ENCODE data around the gene FGF13.

The FGF13 gene

DNA sequence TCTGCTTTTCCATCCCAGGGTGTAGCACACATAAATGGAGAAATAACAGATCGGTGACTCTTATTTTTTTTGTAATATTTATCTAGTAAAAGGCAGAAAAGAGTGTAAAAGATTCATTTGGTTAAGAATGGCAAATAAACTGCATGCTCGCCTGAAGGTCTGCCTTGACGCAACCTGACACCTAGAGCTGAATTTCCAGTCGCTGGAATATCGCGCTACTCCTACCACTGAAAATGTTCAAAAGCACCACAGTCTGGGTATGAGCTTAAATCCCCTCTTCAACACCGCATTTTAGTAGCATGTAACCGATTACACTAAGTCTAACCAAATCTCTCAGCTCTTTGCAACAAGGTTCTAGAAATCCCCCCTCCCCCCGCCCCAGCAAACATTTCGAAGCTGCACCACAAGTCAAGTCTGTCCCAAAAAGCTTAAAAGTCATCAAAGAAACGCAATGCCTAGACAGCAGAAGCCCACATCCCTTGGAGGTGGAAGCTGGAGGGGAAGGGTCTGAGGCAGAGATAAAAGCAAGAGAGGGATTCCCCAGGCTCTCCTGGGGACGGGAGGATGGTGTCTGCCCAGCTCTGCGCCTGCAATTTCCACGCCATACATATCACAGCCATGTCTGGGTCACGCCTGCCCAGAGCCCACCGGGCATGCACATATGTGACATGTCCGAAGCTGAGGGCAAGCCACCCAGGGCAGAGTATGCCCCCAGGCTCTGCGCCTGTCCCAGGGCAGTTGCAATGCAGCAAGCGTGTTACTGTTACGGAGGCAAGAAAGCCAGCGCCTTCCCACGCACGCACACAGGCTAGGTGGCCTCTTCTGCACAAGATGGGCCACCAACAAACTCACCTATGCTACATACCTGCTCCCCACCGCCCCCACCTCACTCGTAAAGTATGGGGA, 1.4 kb downstream of the FGF13 start:
- DNase-seq (ENCODE audit: extremely low spot score): no peak
- CTCF ChIA-PET: no interaction called here
- TF ChIP-seq, protein P1, sequence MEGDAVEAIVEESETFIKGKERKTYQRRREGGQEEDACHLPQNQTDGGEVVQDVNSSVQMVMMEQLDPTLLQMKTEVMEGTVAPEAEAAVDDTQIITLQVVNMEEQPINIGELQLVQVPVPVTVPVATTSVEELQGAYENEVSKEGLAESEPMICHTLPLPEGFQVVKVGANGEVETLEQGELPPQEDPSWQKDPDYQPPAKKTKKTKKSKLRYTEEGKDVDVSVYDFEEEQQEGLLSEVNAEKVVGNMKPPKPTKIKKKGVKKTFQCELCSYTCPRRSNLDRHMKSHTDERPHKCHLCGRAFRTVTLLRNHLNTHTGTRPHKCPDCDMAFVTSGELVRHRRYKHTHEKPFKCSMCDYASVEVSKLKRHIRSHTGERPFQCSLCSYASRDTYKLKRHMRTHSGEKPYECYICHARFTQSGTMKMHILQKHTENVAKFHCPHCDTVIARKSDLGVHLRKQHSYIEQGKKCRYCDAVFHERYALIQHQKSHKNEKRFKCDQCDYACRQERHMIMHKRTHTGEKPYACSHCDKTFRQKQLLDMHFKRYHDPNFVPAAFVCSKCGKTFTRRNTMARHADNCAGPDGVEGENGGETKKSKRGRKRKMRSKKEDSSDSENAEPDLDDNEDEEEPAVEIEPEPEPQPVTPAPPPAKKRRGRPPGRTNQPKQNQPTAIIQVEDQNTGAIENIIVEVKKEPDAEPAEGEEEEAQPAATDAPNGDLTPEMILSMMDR (IDR thresholded peaks at IDR 0.05; ENCODE audit: control extremely low read depth, extremely low read depth, low read depth, missing control alignments): no peak
- POLR2A ChIA-PET: no interaction called here

GRCh38 chrX:138708268-138708667, 3.2 kb downstream of the FGF13 start:
- DNase-seq (ENCODE audit: extremely low spot score): no peak
- ChIA-PET POLR2A (no interaction called here), CTCF (no interaction called here)
- TF ChIP-seq, protein P1 (IDR thresholded peaks at IDR 0.05; ENCODE audit: control extremely low read depth, extremely low read depth, low read depth, missing control alignments): no peak

DNA sequence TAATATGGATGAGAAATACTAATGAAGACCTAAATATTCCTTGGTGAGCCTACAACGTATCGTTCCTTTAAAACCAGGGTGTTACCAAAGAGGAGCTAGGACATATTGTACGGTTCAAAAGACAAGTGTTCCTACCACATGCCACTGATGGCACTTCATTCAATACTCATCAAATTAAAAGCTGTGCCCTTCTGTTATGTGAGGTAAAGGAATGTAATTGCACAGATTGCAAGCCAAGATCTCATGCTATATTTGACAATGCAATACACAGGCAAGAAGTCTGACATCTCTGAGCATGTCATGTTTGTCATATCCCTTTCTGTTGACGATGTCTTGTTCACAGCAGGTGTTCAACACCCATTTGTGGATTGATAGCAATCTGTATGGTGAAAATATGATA, 6.9 kb downstream of the FGF13 start:
- DNase-seq (ENCODE audit: extremely low spot score): no peak
- TF ChIP-seq, protein P1 (IDR thresholded peaks at IDR 0.05; ENCODE audit: control extremely low read depth, extremely low read depth, low read depth, missing control alignments): no peak
- ChIA-PET CTCF (no interaction called here), POLR2A (no interaction called here)

DNA sequence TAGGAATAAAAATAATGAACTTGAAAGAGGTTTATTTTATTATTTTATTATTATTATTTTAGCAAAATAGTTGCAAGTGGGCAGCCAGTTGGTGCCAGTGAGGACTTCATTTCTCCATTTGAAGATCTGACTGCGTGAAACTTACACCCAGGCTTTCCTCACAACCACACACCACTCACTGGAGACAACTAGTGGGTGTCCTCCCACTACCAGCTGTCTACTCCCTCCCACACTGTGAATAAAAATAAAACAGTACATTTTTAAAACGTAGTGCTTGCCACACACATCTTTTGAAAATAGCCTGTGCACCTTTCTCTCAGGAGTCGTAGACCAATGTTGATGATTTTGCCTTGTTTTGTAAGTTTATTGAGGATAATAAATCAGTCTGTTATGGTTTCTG, 7.4 kb downstream of the FGF13 start:
- ChIA-PET POLR2A (no interaction called here), CTCF (no interaction called here)

GRCh38 chrX:138692591-138692990, 18.9 kb downstream of the FGF13 start:
- ChIA-PET POLR2A (no interaction called here), CTCF (interaction anchor here (1.2 kb wide), 1 partner anchor 26 kb away, joined by 3 read pairs; no protein-coding TSS in a partner anchor)
- TF ChIP-seq, protein P1 (IDR thresholded peaks at IDR 0.05; ENCODE audit: control extremely low read depth, extremely low read depth, low read depth, missing control alignments): no peak
- DNase-seq (ENCODE audit: extremely low spot score): no peak

More for the DNA sequence above, 7.4 kb downstream of the FGF13 start:
- no peak for DNase-seq (ENCODE audit: extremely low spot score)
- TF ChIP-seq, protein P1 (IDR thresholded peaks at IDR 0.05; ENCODE audit: control extremely low read depth, extremely low read depth, low read depth, missing control alignments): no peak

DNA sequence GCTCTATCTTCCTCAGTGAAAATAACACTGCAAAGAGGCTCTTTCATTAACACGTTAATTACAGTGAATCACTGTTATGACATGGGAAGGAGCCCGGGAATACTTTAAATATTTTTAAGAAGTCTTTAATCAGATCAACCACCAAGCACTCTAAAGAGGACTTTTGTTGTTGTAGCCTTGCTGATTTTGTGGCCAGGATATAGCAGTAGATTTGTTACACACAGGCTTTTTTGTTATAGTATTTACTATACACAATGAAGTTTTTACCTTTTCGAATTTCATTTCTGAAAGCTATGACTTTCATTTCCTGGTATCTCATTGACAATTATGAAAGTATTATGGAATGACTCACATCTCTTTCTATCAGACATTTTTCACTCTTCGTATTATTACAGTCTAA, 20.3 kb downstream of the FGF13 start:
- CTCF ChIA-PET: no interaction called here
- TF ChIP-seq, protein P1 (IDR thresholded peaks at IDR 0.05; ENCODE audit: control extremely low read depth, extremely low read depth, low read depth, missing control alignments): no peak
- DNase-seq (ENCODE audit: extremely low spot score): no peak
- POLR2A ChIA-PET: no interaction called here

All from GM10248 (cell line).